Trophoblast cell (in vitro differentiated cells and primary cell): Measurements from ENCODE around the gene ZXDC.

ENCODE experiments used
- DNase-seq, 2 donors: peaks; one replicate each; pipeline ENCODE4 v3.0.0-alpha.2; 2016
- H2AFZ ChIP-seq: 2 replicates; pipeline ENCODE4 v1.6.1; 2013; ENCODE audit warnings: low read length, moderate library complexity, mild to moderate bottlenecking; ENCODE audit not compliant: insufficient read depth, poor library complexity
- H2AK5ac ChIP-seq: 2 replicates; pipeline ENCODE4 v1.6.1; 2013; ENCODE audit warnings: mild to moderate bottlenecking, low read length
- H2BK120ac ChIP-seq: 2 replicates; pipeline ENCODE4 v1.6.1; 2013; ENCODE audit warnings: low read length, mild to moderate bottlenecking, moderate library complexity; ENCODE audit not compliant: insufficient read depth, poor library complexity
- H2BK12ac ChIP-seq: 2 replicates; pipeline ENCODE4 v1.6.1; 2013; ENCODE audit warnings: mild to moderate bottlenecking, low read length, moderate library complexity
- H2BK5ac ChIP-seq: 2 replicates; pipeline ENCODE4 v1.6.1; 2013; ENCODE audit warnings: low read length, low read depth, moderate library complexity, mild to moderate bottlenecking; ENCODE audit not compliant: poor library complexity
- H3K14ac ChIP-seq: 2 replicates; pipeline ENCODE4 v1.6.1; 2013; ENCODE audit warnings: mild to moderate bottlenecking, low read length
- H3K18ac ChIP-seq: 2 replicates; pipeline ENCODE4 v1.6.1; 2013; ENCODE audit warnings: mild to moderate bottlenecking, low read length
- H3K23ac ChIP-seq: 2 replicates; pipeline ENCODE4 v1.6.1; 2013; ENCODE audit warnings: low read length
- H3K27ac ChIP-seq: 2 replicates; pipeline ENCODE4 v1.5.1; 2013; ENCODE audit warnings: low read depth, mild to moderate bottlenecking, inconsistent platforms, low read length, moderate library complexity
- H3K27me3 ChIP-seq: 2 replicates; pipeline ENCODE4 v1.6.1; 2013; ENCODE audit warnings: inconsistent platforms, mild to moderate bottlenecking, low read length, moderate library complexity; ENCODE audit not compliant: insufficient read depth
- H3K36me3 ChIP-seq, 2 experiments: 1 replicate in 1 of 2; 2 replicates in 1 of 2; pipeline ENCODE4 v1.6.1; 2013; ENCODE audit warnings: low read length in 2 of 2, mild to moderate bottlenecking in 2 of 2, moderate library complexity in 1 of 2; ENCODE audit not compliant: insufficient read depth in 2 of 2, control insufficient read depth in 1 of 2
- H3K4ac ChIP-seq: 2 replicates; pipeline ENCODE4 v1.6.1; 2013; ENCODE audit warnings: low read depth, mild to moderate bottlenecking, low read length, moderate library complexity
- H3K4me1 ChIP-seq, 2 experiments: 1 replicate in 1 of 2; 2 replicates in 1 of 2; pipeline ENCODE4 v1.6.1; 2013; ENCODE audit warnings: low read length in 2 of 2, mild to moderate bottlenecking in 2 of 2, moderate library complexity in 1 of 2; ENCODE audit not compliant: insufficient read depth in 2 of 2, control insufficient read depth in 1 of 2
- H3K4me2 ChIP-seq: 2 replicates; pipeline ENCODE4 v1.6.1; 2013; ENCODE audit warnings: inconsistent platforms, mild to moderate bottlenecking, low read length, moderate library complexity
- H3K4me3 ChIP-seq: 2 replicates; pipeline ENCODE4 v1.5.1; 2013; ENCODE audit warnings: mild to moderate bottlenecking, low read depth, low read length, inconsistent platforms
- H3K79me1 ChIP-seq: one replicate; pipeline ENCODE4 v1.6.1; 2013; ENCODE audit warnings: low read length
- H3K79me2 ChIP-seq: 2 replicates; pipeline ENCODE4 v1.6.1; 2013; ENCODE audit warnings: low read length, mild to moderate bottlenecking; ENCODE audit not compliant: control insufficient read depth, insufficient read depth, poor library complexity
- H3K9ac ChIP-seq: 2 replicates; pipeline ENCODE4 v1.6.1; 2013; ENCODE audit warnings: mild to moderate bottlenecking, low read length
- H3K9me3 ChIP-seq: 2 replicates; pipeline ENCODE4 v1.6.1; 2013; ENCODE audit warnings: low read depth, mild to moderate bottlenecking, control low read depth, inconsistent platforms, low read length; ENCODE audit not compliant: insufficient read depth
- H4K12ac ChIP-seq: 2 replicates; pipeline ENCODE4 v1.6.1; 2013; ENCODE audit warnings: low read depth, mild to moderate bottlenecking, low read length, moderate library complexity
- H4K8ac ChIP-seq: 2 replicates; pipeline ENCODE4 v1.6.1; 2013; ENCODE audit warnings: low read depth, mild to moderate bottlenecking, low read length, moderate library complexity
- H4K91ac ChIP-seq: one replicate; pipeline ENCODE4 v1.6.1; 2013; ENCODE audit warnings: low read depth, mild to moderate bottlenecking, low read length, moderate library complexity
- WGBS: extraction: QIAGEN DNeasy Blood & Tissue Kit; methylation state at CpG from one replicate; pipeline ENCODE4 v1.1.7; 2013; ENCODE audit warnings: missing lambda C conversion rate; ENCODE audit not compliant: insufficient read length, insufficient coverage; ENCODE audit errors: extremely low coverage; 5-methylcytosine and 5-hydroxymethylcytosine counted together

The ZXDC gene

DNA sequence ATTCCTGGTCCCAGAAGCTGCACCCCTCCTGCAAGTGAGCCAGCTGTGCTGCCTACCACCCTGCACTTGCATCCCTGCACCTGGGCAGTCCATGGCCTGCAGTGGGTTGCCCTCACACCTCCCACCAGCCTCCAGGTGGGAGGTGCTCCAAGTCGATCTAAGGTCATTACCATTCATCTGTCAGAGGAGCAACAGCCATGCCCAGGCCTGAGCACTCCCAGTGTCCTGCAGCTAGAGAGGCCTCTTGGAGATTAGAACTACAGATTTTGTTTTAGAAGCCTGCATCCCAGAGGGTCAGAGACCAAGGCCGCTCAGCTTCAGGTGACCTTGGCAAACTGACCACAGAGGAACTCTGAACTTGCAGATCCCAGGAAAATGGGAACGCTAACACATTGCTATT is 9.0 kb upstream of the ZXDC start:
- Histone ChIP-seq H2BK5ac (no peak overlapping the region), H4K12ac (no peak overlapping the region), H3K9me3 (no peaks in the 10 kb centered on the region), H3K4me2 (no peak overlapping the region), H3K4me1 (peaks cover 0 to 8% of the 10 kb centered on the region in 2 experiments), H3K36me3 (no peaks in the 10 kb centered on the region), H4K8ac (no peak overlapping the region), H3K14ac (no peak overlapping the region), H3K9ac (peak overlapping the region; percentile 44), H4K91ac (no peak overlapping the region), H3K27ac (no peak overlapping the region), H3K4me3 (no peak overlapping the region), H2AFZ (no peak overlapping the region), H3K79me2 (no peaks in the 10 kb centered on the region), H3K27me3 (no peaks in the 10 kb centered on the region), H2BK12ac (no peak overlapping the region), H3K18ac (no peak overlapping the region), H2BK120ac (no peak overlapping the region), H3K79me1 (no peaks in the 10 kb centered on the region), H3K23ac (no peak overlapping the region), H2AK5ac (no peak overlapping the region), H3K4ac (no peak overlapping the region)
- no peak for DNase-seq
- WGBS = no CpG with 5 or more reads among the region's 3 CpGs

DNA sequence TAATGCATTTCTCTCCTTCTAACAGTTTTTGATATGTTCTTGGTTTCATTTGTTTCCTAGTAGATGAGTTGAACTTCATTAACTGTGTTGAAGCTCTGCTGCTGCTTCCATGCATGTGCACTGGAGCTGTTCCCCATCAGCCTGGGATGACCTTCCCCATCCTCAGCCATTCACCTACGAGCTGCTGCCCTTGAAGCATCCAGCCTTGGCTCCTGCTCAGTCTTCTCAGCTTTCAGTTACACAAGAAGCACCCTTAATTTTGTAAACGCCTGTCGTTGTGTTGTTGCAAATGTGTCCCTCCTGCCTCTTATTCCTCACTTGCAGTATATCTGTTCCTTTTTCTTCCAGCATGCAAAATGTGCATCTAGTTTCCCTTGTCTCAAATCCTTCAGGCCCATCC is 8.5 kb upstream of the ZXDC start:
- Histone ChIP-seq H3K4ac (no peak overlapping the region), H3K27me3 (no peaks in the 10 kb centered on the region), H3K9ac (no peak overlapping the region), H4K8ac (no peak overlapping the region), H3K14ac (no peak overlapping the region), H3K4me1 (peaks cover 0 to 8% of the 10 kb centered on the region in 2 experiments), H3K4me2 (no peak overlapping the region), H3K9me3 (no peaks in the 10 kb centered on the region), H2BK12ac (no peak overlapping the region), H2AK5ac (no peak overlapping the region), H4K91ac (no peak overlapping the region), H2BK120ac (no peak overlapping the region), H3K79me1 (no peaks in the 10 kb centered on the region), H3K23ac (no peak overlapping the region), H3K27ac (no peak overlapping the region), H2BK5ac (no peak overlapping the region), H3K4me3 (no peak overlapping the region), H4K12ac (no peak overlapping the region), H2AFZ (no peak overlapping the region), H3K18ac (no peak overlapping the region), H3K36me3 (no peaks in the 10 kb centered on the region), H3K79me2 (no peaks in the 10 kb centered on the region)
- DNase-seq = no peak
- WGBS = no CpG with 5 or more reads among the region's 3 CpGs

- no peak overlapping the region for H3K23ac ChIP-seq
- H3K79me1 ChIP-seq = no peaks in the 10 kb centered on the region
- H2BK12ac ChIP-seq = no peak overlapping the region
- H3K4me3 ChIP-seq = no peak overlapping the region
- no peaks in the 10 kb centered on the region for H3K27me3 ChIP-seq
- no peak overlapping the region for H3K14ac ChIP-seq
- no peak overlapping the region for H4K91ac ChIP-seq
- no peak overlapping the region for H2AFZ ChIP-seq
- no peak overlapping the region for H3K4ac ChIP-seq
- WGBS = no CpG with 5 or more reads among the region's 14 CpGs
- no peak overlapping the region for H2BK120ac ChIP-seq
- no peaks in the 10 kb centered on the region for H3K36me3 ChIP-seq
- no peak overlapping the region for H2BK5ac ChIP-seq
- no peak overlapping the region for H3K27ac ChIP-seq
- H3K4me1 ChIP-seq = peaks cover 0 to 8% of the 10 kb centered on the region in 2 experiments
- no peaks in the 10 kb centered on the region for H3K9me3 ChIP-seq
- DNase-seq = no peak
- no peak overlapping the region for H3K4me2 ChIP-seq
- no peak overlapping the region for H4K12ac ChIP-seq
- H4K8ac ChIP-seq = no peak overlapping the region
- no peak overlapping the region for H3K9ac ChIP-seq
- no peaks in the 10 kb centered on the region for H3K79me2 ChIP-seq
- no peak overlapping the region for H2AK5ac ChIP-seq
- no peak overlapping the region for H3K18ac ChIP-seq
These were observed 7.7 kb upstream of the ZXDC start for GRCh38 chr3:126483321-126483761.

GRCh38 chr3:126482503-126483255 is 7.0 kb upstream of the ZXDC start:
- no peaks in the 10 kb centered on the region for H3K9me3 ChIP-seq
- H3K27ac ChIP-seq = no peak overlapping the region
- H3K79me1 ChIP-seq = no peaks in the 10 kb centered on the region
- H2BK12ac ChIP-seq = no peak overlapping the region
- no peak for DNase-seq
- H2AFZ ChIP-seq = no peak overlapping the region
- peaks cover 0 to 8% of the 10 kb centered on the region in 2 experiments for H3K4me1 ChIP-seq
- H3K14ac ChIP-seq = no peak overlapping the region
- no peak overlapping the region for H4K8ac ChIP-seq
- H3K23ac ChIP-seq = no peak overlapping the region
- no peak overlapping the region for H4K91ac ChIP-seq
- no peak overlapping the region for H4K12ac ChIP-seq
- no peaks in the 10 kb centered on the region for H3K79me2 ChIP-seq
- H3K9ac ChIP-seq = no peak overlapping the region
- WGBS = no CpG with 5 or more reads among the region's 15 CpGs
- no peak overlapping the region for H2AK5ac ChIP-seq
- no peak overlapping the region for H2BK120ac ChIP-seq
- H3K27me3 ChIP-seq = no peaks in the 10 kb centered on the region
- no peak overlapping the region for H3K4me3 ChIP-seq
- no peak overlapping the region for H2BK5ac ChIP-seq
- H3K4me2 ChIP-seq = no peak overlapping the region
- H3K4ac ChIP-seq = no peak overlapping the region
- no peaks in the 10 kb centered on the region for H3K36me3 ChIP-seq
- H3K18ac ChIP-seq = no peak overlapping the region
